ENCODE data around the gene SH2D5. TPM values are rescaled to one million over a fixed set of nuclear protein-coding genes. Genes with fewer than 3 reads are reported as not detected.
"Not testable (repeated sequence)": the region's sequence is repeated elsewhere in the genome, so short reads cannot be mapped to it uniquely, and the experiment has no call there.

The SH2D5 gene
- total RNA-seq, 2 experiments from 2014 or later: 2.7 to 2.8 TPM

- Mint-ChIP-seq H3K27me3 (peaks cover 17% of the 10 kb centered on the region), H3K4me1 (no peaks in the 10 kb centered on the region), H3K4me3 (no peak overlapping the region)
Measured at GRCh38 chr1:20723159-20723536, 9.4 kb downstream of the SH2D5 start.

GRCh38 chr1:20721117-20722061 is 11.1 kb downstream of the SH2D5 start:
- H3K4me3 Mint-ChIP-seq: no peak overlapping the region
- DNase-seq: no peak
- H3K4me1 Mint-ChIP-seq: no peaks in the 10 kb centered on the region
- H3K27ac Mint-ChIP-seq: no peak overlapping the region
- H3K9me3 Mint-ChIP-seq: no peaks in the 10 kb centered on the region
- H3K27me3 Mint-ChIP-seq: peaks cover 23% of the 10 kb centered on the region
- H3K36me3 Mint-ChIP-seq: peaks cover 2% of the 10 kb centered on the region

More at GRCh38 chr1:20723159-20723536, 9.4 kb downstream of the SH2D5 start:
- Mint-ChIP-seq H3K36me3 (peaks cover 2% of the 10 kb centered on the region), H3K9me3 (no peaks in the 10 kb centered on the region), H3K27ac (no peak overlapping the region)
- no peak for DNase-seq

GRCh38 chr1:20720631-20721091 is 11.8 kb downstream of the SH2D5 start:
- H3K27ac Mint-ChIP-seq: no peak overlapping the region
- H3K27me3 Mint-ChIP-seq: peaks cover 30% of the 10 kb centered on the region
- H3K4me3 Mint-ChIP-seq: no peak overlapping the region
- no peaks in the 10 kb centered on the region for H3K9me3 Mint-ChIP-seq
- DNase-seq: no peak
- H3K36me3 Mint-ChIP-seq: peaks cover 2% of the 10 kb centered on the region
- no peaks in the 10 kb centered on the region for H3K4me1 Mint-ChIP-seq

- Mint-ChIP-seq H3K4me3 (no peak overlapping the region), H3K36me3 (peaks cover 2% of the 10 kb centered on the region), H3K9me3 (no peaks in the 10 kb centered on the region), H3K27ac (no peak overlapping the region), H3K27me3 (peaks cover 34% of the 10 kb centered on the region), H3K4me1 (no peaks in the 10 kb centered on the region)
- DNase-seq: no peak
Measured at GRCh38 chr1:20719871-20720620, 12.5 kb downstream of the SH2D5 start.

GRCh38 chr1:20719261-20719660 is 13.2 kb downstream of the SH2D5 start:
- no peak for DNase-seq
- Mint-ChIP-seq H3K4me1 (no peaks in the 10 kb centered on the region), H3K4me3 (no peak overlapping the region)

GRCh38 chr1:20718343-20718882 is 14.1 kb downstream of the SH2D5 start:
- not testable (repeated sequence) for H3K36me3 Mint-ChIP-seq, H3K4me1 Mint-ChIP-seq, DNase-seq, H3K27ac Mint-ChIP-seq, H3K9me3 Mint-ChIP-seq
- Mint-ChIP-seq H3K4me3 (peak overlapping the region; percentile 40), H3K27me3 (peaks cover 39% of the 10 kb centered on the region)

More at GRCh38 chr1:20719261-20719660, 13.2 kb downstream of the SH2D5 start:
- H3K36me3 Mint-ChIP-seq: peaks cover 2% of the 10 kb centered on the region
- no peak overlapping the region for H3K27ac Mint-ChIP-seq
- H3K9me3 Mint-ChIP-seq: no peaks in the 10 kb centered on the region
- H3K27me3 Mint-ChIP-seq: peaks cover 34% of the 10 kb centered on the region

- Mint-ChIP-seq H3K27ac (no peak within 1 kb of the TSS), H3K27me3 (peaks cover 39% of the 10 kb centered on the region), H3K36me3 (peaks cover 2% of the 10 kb centered on the region), H3K4me3 (peak within 1 kb of the TSS; percentile 50), H3K9me3 (no peaks in the 10 kb centered on the region), H3K4me1 (no peaks in the 10 kb centered on the region)
- DNase-seq: peak; percentile 69
Measured at GRCh38 chr1:20717452-20718342, 14.8 kb downstream of the SH2D5 start, which contains the start of gene KIF17. Gene KIF17, minus strand, starts transcription at chr1:20718007. Its CDS starts 301 bp downstream, at chr1:20717706.

- DNase-seq: no peak
- peaks cover 2% of the 10 kb centered on the region for H3K36me3 Mint-ChIP-seq
- H3K9me3 Mint-ChIP-seq: no peaks in the 10 kb centered on the region
- no peak overlapping the region for H3K27ac Mint-ChIP-seq
- H3K4me3 Mint-ChIP-seq: no peak overlapping the region
- H3K27me3 Mint-ChIP-seq: peaks cover 39% of the 10 kb centered on the region
- no peaks in the 10 kb centered on the region for H3K4me1 Mint-ChIP-seq
Measured at GRCh38 chr1:20716232-20716631, 16.3 kb downstream of the SH2D5 start.

- Mint-ChIP-seq H3K27me3 (peaks cover 39% of the 10 kb centered on the region), H3K4me3 (no peak overlapping the region), H3K27ac (no peak overlapping the region), H3K36me3 (peaks cover 2% of the 10 kb centered on the region), H3K9me3 (no peaks in the 10 kb centered on the region), H3K4me1 (no peaks in the 10 kb centered on the region)
- DNase-seq: no peak
Measured at GRCh38 chr1:20715406-20715805, 17.1 kb downstream of the SH2D5 start.

GRCh38 chr1:20713440-20713839 is 19.1 kb downstream of the SH2D5 start:
- Mint-ChIP-seq H3K36me3 (no peaks in the 10 kb centered on the region), H3K27me3 (peaks cover 28% of the 10 kb centered on the region), H3K9me3 (no peaks in the 10 kb centered on the region), H3K4me1 (no peaks in the 10 kb centered on the region), H3K27ac (no peak overlapping the region), H3K4me3 (no peak overlapping the region)
- DNase-seq: no peak

GRCh38 chr1:20712215-20712577 is 20.3 kb downstream of the SH2D5 start:
- Mint-ChIP-seq H3K27ac (no peak overlapping the region), H3K4me3 (no peak overlapping the region), H3K4me1 (no peaks in the 10 kb centered on the region), H3K36me3 (no peaks in the 10 kb centered on the region), H3K27me3 (peaks cover 23% of the 10 kb centered on the region), H3K9me3 (no peaks in the 10 kb centered on the region)
- no peak for DNase-seq

- Mint-ChIP-seq H3K4me3 (no peak overlapping the region), H3K27me3 (peaks cover 18% of the 10 kb centered on the region), H3K9me3 (no peaks in the 10 kb centered on the region), H3K4me1 (no peaks in the 10 kb centered on the region), H3K27ac (no peak overlapping the region), H3K36me3 (no peaks in the 10 kb centered on the region)
- DNase-seq: no peak
Measured at GRCh38 chr1:20711285-20712214, 21.0 kb downstream of the SH2D5 start.

GRCh38 chr1:20710469-20711284 is 21.8 kb downstream of the SH2D5 start:
- no peak for DNase-seq
- H3K27ac Mint-ChIP-seq: no peak overlapping the region
- peaks cover 10% of the 10 kb centered on the region for H3K27me3 Mint-ChIP-seq
- no peaks in the 10 kb centered on the region for H3K9me3 Mint-ChIP-seq
- H3K4me3 Mint-ChIP-seq: no peak overlapping the region
- no peaks in the 10 kb centered on the region for H3K4me1 Mint-ChIP-seq
- H3K36me3 Mint-ChIP-seq: no peaks in the 10 kb centered on the region
